Activated CD4-positive, CD25-positive, alpha-beta regulatory T cell treated with anti-CD3 and anti-CD28 coated beads, Interleukin-2, amount 50 U/mL, for 16 hours (primary cell): ENCODE measurements around the gene ACER2.
"Not testable (repeated sequence)": the region's sequence is repeated elsewhere in the genome, so short reads cannot be mapped to it uniquely, and the experiment has no call there.

Experiments used
- DNase-seq: peaks from one replicate; pipeline ENCODE4 v3.0.0-alpha.2; 2020; ENCODE audit warnings: low read depth, low spot score

The ACER2 gene

GRCh38 chr9:19408693-19409400 lies at the start of gene ACER2:
TSS of gene ACER2 (plus strand) at chr9:19409009. CDS start at chr9:19409085, 76 bp downstream.
- DNase-seq = peak; percentile 90

GRCh38 chr9:19369107-19369506 lies 39.7 kb upstream of the ACER2 start:
- no peak for DNase-seq

GRCh38 chr9:19371942-19372341 lies 36.9 kb upstream of the ACER2 start:
- DNase-seq = no peak

DNA sequence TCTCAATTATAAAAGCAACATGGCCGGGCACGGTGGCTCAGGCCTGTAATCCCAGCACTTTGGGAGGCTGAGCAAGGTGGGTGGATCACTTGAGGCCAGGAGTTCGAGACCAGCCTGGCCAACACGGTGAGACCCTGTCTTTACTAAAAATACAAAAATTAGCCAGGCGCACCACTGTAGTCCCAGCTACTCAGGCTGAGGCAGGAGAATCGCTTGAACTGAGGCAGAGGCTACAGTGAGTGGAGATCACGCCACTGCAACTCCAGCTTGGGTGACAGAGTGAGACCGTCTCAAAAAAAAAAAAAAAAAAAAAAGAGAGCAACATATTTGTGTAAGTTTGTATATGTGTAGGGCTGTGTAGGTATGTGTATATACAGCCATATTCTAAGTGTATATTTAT lies 36.2 kb upstream of the ACER2 start:
- no peak for DNase-seq

- no peak for DNase-seq
Observed at GRCh38 chr9:19373527-19373926, 35.3 kb upstream of the ACER2 start.

DNA sequence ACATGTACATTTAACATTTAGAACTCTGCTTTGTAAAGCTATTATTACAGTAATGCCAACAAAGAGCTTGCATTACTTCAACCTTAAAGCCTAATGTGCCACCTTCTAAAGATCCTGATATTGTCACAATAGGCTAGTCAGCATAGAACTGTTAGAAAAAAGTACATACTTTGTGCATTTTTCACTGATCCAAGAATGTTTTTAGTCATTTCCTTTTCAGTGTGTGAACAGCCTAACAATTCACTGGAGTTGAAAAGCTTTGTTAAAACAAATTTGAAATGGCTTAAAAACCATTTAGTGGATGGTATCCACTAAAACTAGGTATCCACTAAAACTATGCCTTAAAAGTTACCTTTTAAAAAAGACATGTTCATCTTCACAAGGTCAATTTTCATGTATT lies 33.3 kb upstream of the ACER2 start:
- DNase-seq = no peak

DNA sequence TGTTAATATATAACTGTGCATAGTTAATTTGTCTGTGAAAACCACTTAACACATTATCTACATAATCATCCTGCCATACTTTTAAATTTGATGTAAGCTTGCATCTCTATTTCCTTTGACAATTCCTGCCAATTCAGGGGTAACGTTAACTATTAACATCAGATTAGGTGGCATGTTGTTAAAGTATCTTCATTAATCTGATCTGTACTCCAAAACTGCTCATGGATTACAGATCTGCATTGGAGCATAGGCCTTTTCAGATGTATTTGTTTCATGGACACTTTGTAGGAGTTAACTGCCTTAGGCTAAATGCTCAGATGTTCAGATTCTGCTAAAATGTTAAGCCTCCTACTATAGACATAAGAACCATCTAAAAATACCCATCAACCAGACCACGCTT lies 31.9 kb upstream of the ACER2 start:
- no peak for DNase-seq

- DNase-seq = no peak
Observed at GRCh38 chr9:19378164-19378563, 30.6 kb upstream of the ACER2 start.

GRCh38 chr9:19378647-19379046 lies 30.2 kb upstream of the ACER2 start:
- no peak for DNase-seq

- DNase-seq = no peak
Observed at GRCh38 chr9:19379283-19379682, 29.5 kb upstream of the ACER2 start.

- no peak for DNase-seq
Observed at GRCh38 chr9:19379697-19380046, 29.1 kb upstream of the ACER2 start.

DNA sequence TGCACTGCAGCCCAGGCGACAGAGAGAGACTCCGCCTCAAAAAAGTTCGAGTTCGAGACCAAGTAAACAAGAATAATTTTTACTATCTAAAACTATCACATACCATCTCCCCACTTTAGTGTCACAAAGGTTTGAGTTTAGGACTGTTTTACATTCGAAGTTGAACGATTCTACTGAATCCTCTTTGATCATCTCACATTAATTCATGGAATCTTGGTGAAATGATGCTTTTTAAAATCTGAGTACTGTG lies 28.1 kb upstream of the ACER2 start:
- no peak for DNase-seq

GRCh38 chr9:19381656-19382055 lies 27.2 kb upstream of the ACER2 start:
- DNase-seq = no peak

DNA sequence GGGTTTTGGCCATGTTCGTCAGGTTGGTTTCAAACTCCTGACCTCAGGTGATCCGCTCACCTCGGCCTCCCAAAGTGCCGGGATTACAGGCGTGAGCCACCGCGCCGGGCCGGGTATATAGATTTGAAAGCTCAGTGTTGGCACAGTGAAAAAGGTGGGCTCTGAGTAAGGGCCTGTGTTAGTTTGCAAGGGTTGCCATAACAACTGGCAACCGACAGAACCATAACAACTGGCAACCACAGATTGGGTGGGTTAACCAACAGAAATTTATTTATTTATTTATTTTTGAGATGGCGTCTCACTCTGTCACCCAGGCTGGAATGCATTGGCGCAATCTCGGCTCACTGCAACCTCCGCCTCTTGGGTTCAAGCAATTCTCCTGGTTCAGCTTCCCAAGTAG lies 23.6 kb upstream of the ACER2 start:
- DNase-seq = not testable (repeated sequence)

DNA sequence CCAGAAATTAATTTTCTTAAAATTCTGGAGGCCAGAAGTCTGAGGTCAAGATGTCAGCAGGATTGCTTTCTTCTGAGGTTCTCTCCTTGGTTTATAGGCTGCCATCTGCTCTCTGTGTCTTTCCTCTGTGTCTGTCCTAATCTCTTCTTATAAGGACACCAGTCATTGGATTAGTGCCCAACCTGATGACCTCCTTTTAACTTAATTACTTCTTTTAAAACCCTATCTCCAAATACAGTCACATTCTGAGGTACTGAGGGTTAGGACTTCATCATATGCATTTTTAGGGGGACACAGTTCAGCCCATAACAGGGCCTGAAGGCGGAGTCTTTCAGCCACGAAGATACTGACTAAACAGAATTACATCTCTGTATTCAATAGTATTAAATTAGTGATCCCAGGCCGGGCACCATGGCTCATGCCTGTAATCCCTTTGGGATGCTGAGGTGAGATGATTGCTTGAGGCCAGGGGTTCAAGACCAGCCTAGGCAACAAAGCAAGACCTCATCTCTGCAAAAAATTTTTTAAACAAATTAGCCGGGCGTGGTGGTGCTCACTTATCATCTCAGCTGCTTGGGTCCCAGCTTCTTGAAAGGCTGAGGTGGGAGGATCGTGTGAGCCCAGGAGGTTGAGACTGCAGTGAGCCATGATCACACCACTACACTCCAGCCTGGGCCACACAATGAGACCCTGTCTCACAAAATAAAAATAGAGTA lies 22.9 kb upstream of the ACER2 start:
- no peak for DNase-seq

GRCh38 chr9:19386502-19387044 lies 22.2 kb upstream of the ACER2 start:
- DNase-seq = no peak

- DNase-seq = no peak
Observed at GRCh38 chr9:19387317-19387716, 21.5 kb upstream of the ACER2 start.

DNA sequence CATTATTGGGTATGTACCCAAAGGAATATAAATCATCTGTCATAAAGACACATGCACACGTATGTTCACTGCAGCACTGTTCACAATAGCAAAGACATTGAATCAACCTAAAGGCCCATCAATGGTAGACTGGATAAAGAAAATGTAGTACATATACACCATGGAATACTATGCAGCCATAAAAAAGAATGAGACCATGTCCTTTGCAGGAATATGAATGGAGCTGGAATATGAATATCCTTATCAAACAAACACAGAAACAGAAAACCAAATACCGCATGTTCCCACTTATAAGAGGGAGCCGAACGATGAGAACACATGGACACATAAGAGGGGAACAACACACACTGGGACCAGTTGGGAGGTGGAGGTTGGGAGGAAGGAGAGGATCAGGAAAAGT lies 19.3 kb upstream of the ACER2 start:
- not testable (repeated sequence) for DNase-seq

DNA sequence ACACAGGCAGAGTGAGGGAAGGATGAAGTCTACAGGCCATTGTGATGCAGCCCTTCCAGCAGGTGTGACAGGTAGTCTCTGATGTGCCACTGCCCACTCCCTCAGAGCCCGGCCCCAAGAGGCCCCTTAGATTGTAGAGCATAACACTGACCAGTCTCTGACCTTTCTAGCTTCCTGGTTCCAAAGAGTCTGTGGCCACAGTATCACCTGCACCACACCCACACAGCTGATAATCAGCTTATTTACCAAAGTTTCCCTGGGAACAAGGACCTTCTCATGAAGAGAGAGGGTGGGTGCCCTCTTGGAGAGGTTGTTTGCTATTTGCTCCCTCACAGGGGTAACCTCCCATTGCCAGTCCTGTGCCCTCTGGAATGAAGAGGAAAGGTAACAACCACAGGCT lies 11.0 kb upstream of the ACER2 start:
- DNase-seq = no peak

- DNase-seq = not testable (repeated sequence)
Observed at GRCh38 chr9:19403231-19403630, 5.6 kb upstream of the ACER2 start.

- no peak for DNase-seq
Observed at GRCh38 chr9:19404283-19405075, 4.3 kb upstream of the ACER2 start.

DNA sequence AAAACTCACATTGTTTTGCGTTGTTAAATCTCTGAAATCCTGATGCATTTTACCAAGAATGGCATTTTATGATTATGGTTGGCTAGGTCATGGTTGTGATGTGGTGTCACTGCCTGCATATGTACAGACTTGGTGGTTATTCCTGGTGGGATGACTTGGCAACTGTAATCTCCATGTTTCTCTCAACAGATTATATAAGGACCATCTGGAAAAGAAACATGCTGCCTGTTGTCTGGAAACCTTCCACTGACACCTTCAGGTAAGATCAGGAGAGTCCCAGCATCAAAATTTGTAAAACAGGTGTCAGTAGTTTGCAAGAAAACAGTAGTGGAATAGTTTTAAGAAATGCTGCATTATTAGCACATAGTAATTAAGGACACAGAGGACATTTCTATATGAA lies 3.0 kb upstream of the ACER2 start:
- DNase-seq = no peak

DNA sequence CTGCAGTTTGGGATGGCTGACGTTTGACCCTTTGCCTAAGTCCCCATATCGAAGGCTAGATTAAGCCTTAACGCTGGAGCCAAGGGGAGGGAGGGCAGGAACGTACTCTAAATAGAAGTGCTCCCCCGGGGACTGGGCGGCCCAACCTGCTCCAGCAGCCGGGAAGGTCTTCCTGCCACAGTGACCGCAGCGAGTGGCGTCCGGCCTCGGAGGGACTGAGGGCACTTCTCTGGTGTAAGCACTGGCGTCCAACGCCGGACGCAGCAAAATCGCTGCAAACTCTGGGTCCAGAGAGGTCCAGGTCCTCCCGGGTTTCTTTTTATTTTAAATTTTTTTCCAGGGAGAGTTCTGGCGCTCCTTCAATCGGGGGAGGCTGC lies 505 bp upstream of the ACER2 start:
- no peak for DNase-seq
